Nephron (organoid): Measurements from ENCODE around the gene EPX.

ENCODE experiments used
- H3K27ac Mint-ChIP-seq, 3 experiments: 2 replicates each; pipeline ENCODE4 v1.8.0; 2020; ENCODE audit warnings: mixed read lengths in 3 of 3, mild to moderate bottlenecking in 2 of 3, moderate library complexity in 1 of 3
- H3K27me3 Mint-ChIP-seq: 2 replicates; pipeline ENCODE4 v1.8.0; 2021; ENCODE audit warnings: low read depth, mild to moderate bottlenecking, moderate library complexity, mixed read lengths
- H3K36me3 Mint-ChIP-seq: 2 replicates; pipeline ENCODE4 v1.8.0; 2020; ENCODE audit warnings: low read depth, mixed read lengths
- H3K4me1 Mint-ChIP-seq: 2 replicates; pipeline ENCODE4 v1.8.0; 2020; ENCODE audit warnings: mixed read lengths
- H3K4me3 Mint-ChIP-seq, 3 experiments: 2 replicates each; pipeline ENCODE4 v1.8.0; 2020; ENCODE audit warnings: mild to moderate bottlenecking in 3 of 3, mixed read lengths in 3 of 3, moderate library complexity in 2 of 3
- H3K9me3 Mint-ChIP-seq: 2 replicates; pipeline ENCODE4 v1.8.0; 2020; ENCODE audit warnings: mixed read lengths
- CTCF ChIP-seq, 3 experiments: fragments of 200-600 bp; sonication (generic); IDR thresholded peaks; one replicate each; pipeline ENCODE4 v1.5.0; 2021; ENCODE audit warnings: antibody characterized with exemption in 3 of 3; ENCODE audit not compliant: unreplicated experiment in 3 of 3

Gene EPX

DNA sequence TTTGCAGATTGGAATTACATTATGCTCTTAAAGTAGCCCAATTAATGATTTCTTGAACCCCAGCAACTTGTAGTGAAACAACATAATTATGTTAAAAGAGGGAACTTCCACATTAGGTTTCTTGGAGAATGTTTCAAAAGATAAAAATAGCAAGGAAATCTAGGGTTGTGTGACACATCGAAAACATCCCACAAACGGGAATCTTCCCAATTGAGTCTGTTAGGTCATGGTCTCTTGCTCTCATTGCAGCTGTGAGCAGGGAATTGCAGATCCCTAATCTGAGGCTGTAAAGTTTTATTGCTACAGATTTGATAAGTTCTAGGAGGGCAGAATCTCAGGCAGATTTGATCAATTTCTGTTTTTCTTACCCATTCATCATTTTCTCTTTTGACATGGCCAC is 39.1 kb downstream of the EPX start:
- peak overlapping the region in 1 of 3 experiments; percentile 48 for H3K27ac Mint-ChIP-seq
- H3K4me3 Mint-ChIP-seq: no peak overlapping the region
- no peaks in the 10 kb centered on the region for H3K36me3 Mint-ChIP-seq
- no peaks in the 10 kb centered on the region for H3K9me3 Mint-ChIP-seq
- TF ChIP-seq CTCF (IDR thresholded peaks at IDR 0.05; ENCODE audit: unreplicated experiment in 3 of 3): no peak
- peaks cover 72% of the 10 kb centered on the region for H3K27me3 Mint-ChIP-seq
- H3K4me1 Mint-ChIP-seq: peaks cover 6% of the 10 kb centered on the region

GRCh38 chr17:58232707-58233156 is 40.2 kb downstream of the EPX start:
- TF ChIP-seq CTCF (IDR thresholded peaks at IDR 0.05; ENCODE audit: unreplicated experiment in 3 of 3): no peak
- Mint-ChIP-seq H3K4me1 (peaks cover 6% of the 10 kb centered on the region), H3K27me3 (peaks cover 71% of the 10 kb centered on the region), H3K9me3 (no peaks in the 10 kb centered on the region), H3K27ac (no peak overlapping the region), H3K4me3 (no peak overlapping the region), H3K36me3 (no peaks in the 10 kb centered on the region)

DNA sequence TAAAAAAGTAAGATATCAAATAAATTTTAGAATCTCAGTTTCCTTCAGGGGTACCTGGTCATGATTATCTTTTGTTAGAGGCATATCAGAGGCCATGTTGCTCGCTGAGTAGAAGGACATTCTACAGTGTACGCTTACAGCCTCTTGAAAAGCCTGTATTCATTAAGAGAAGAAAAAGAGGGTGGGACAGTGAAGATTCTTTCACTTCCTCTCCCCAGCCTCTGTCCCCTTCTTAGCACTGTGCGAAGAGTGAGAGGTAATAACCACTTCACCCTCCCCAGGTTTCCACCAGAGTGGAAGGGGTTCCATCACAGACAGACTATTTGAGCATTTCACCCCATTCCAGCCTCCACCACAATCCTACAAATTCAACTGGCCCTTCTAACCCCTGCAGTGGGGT is 41.0 kb downstream of the EPX start:
- no peaks in the 10 kb centered on the region for H3K36me3 Mint-ChIP-seq
- H3K4me1 Mint-ChIP-seq: peaks cover 6% of the 10 kb centered on the region
- no peak overlapping the region for H3K4me3 Mint-ChIP-seq
- H3K27ac Mint-ChIP-seq: no peak overlapping the region
- no peaks in the 10 kb centered on the region for H3K9me3 Mint-ChIP-seq
- H3K27me3 Mint-ChIP-seq: peaks cover 73% of the 10 kb centered on the region
- no peak for TF ChIP-seq CTCF (IDR thresholded peaks at IDR 0.05; ENCODE audit: unreplicated experiment in 3 of 3)

DNA sequence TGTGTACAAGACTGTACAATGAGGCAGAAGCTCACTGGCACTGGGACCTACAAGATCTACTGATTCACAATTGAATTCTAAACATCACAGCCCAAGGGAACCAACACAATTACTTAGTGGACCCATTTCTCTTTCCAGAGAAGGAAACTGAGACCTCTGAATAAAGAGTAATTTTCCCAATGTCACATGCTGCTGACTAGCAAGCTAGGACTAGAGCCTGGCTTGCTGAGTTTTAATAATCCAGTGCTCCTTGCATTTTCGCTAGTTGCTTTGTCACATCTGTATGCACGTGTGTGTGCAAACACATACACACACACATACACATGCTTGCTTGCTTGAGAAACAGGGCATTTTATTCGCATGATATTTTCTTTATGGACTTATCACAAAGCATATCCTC is 42.0 kb downstream of the EPX start:
- Mint-ChIP-seq H3K9me3 (no peaks in the 10 kb centered on the region), H3K27me3 (peaks cover 73% of the 10 kb centered on the region), H3K27ac (no peak overlapping the region), H3K4me3 (no peak overlapping the region), H3K4me1 (peaks cover 6% of the 10 kb centered on the region), H3K36me3 (no peaks in the 10 kb centered on the region)
- TF ChIP-seq CTCF (IDR thresholded peaks at IDR 0.05; ENCODE audit: unreplicated experiment in 3 of 3): no peak

DNA sequence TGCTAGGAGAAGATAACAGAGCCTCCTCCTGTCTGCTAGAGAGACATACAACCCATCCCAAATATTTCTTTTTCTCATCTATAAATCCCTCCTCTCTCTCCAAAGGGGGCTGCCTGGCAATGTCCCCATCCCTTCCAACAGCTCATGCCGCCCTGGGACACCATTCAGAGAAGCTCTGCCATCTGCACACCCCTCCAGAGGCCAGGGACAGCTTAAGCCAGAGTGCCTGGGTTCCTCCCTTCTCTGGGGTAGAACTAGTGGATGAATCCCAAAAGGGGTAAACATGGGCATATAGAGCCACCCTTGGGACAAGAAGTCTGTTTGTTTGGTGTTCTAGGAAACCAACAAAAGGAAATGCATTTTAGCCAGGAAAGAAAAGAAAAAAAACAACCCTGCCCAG is 43.3 kb downstream of the EPX start:
- Mint-ChIP-seq H3K9me3 (no peaks in the 10 kb centered on the region), H3K4me3 (no peak overlapping the region), H3K27me3 (peaks cover 86% of the 10 kb centered on the region), H3K27ac (no peak overlapping the region), H3K36me3 (no peaks in the 10 kb centered on the region), H3K4me1 (peaks cover 6% of the 10 kb centered on the region)
- TF ChIP-seq CTCF (IDR thresholded peaks at IDR 0.05; ENCODE audit: unreplicated experiment in 3 of 3): no peak

- TF ChIP-seq CTCF (IDR thresholded peaks at IDR 0.05; ENCODE audit: unreplicated experiment in 3 of 3): no peak
- Mint-ChIP-seq H3K36me3 (no peaks in the 10 kb centered on the region), H3K27me3 (peaks cover 86% of the 10 kb centered on the region), H3K4me1 (peaks cover 6% of the 10 kb centered on the region), H3K27ac (no peak overlapping the region), H3K4me3 (no peak overlapping the region), H3K9me3 (no peaks in the 10 kb centered on the region)
Measured at GRCh38 chr17:58236394-58236793, 43.9 kb downstream of the EPX start.
